ENCODE measurements around the gene EEFSEC. TPM values are rescaled to one million over a fixed set of nuclear protein-coding genes. Genes with fewer than 3 reads are reported as not detected.

EEFSEC gene
- polyA plus RNA-seq, 1 donor (not counting 4 experiments of a cell fraction or from before 2014, with no cell fraction given): 8.7 TPM

GRCh38 chr3:128424508-128425069 lies 271.3 kb downstream of the EEFSEC start:
- Histone ChIP-seq H3K4me2 (ENCODE audit: control insufficient read depth, extremely low read depth, insufficient read depth, low read depth, low read length) (no peak overlapping the region), H3K79me2 (ENCODE audit: control insufficient read depth, insufficient read depth, low read length) (no peaks in the 10 kb centered on the region), H4K20me1 (ENCODE audit: control insufficient read depth, extremely low read depth, insufficient read depth, low read length) (peaks cover 3% of the 10 kb centered on the region), H3K9me1 (ENCODE audit: control insufficient read depth, extremely low read depth, insufficient read depth, low read length) (no peaks in the 10 kb centered on the region), H3K4me1 (ENCODE audit: control insufficient read depth, extremely low read depth, insufficient read depth, low read length) (no peaks in the 10 kb centered on the region), H3K9me3 (ENCODE audit: control insufficient read depth, low read depth, low read length) (no peaks in the 10 kb centered on the region), H3K4me3 (ENCODE audit: control insufficient read depth in 2 of 3, extremely low read depth in 1 of 3, insufficient read depth in 2 of 3, low read depth in 1 of 3, low read length in 3 of 3) (no peak overlapping the region), H3K36me3 (ENCODE audit: control insufficient read depth in 2 of 2, extremely low read depth in 1 of 2, insufficient read depth in 2 of 2, low read length in 2 of 2) (no peaks in the 10 kb centered on the region), H2AFZ (ENCODE audit: control insufficient read depth, low read length) (no peak overlapping the region), H3K27me3 (ENCODE audit: control insufficient read depth, extremely low read depth, insufficient read depth, low read length) (peaks cover 6% of the 10 kb centered on the region), H3K27ac (ENCODE audit: control insufficient read depth, insufficient read depth, low read length) (no peak overlapping the region), H3K9ac (ENCODE audit: control insufficient read depth, extremely low read depth, insufficient read depth, low read length) (no peak overlapping the region)
- no peak for TF ChIP-seq EZH2 (IDR thresholded peaks at IDR 0.05; ENCODE audit: low read length)
- no peak for TF ChIP-seq CTCF (optimal IDR thresholded peaks at IDR 0.05 in 1 of 3, IDR thresholded peaks at IDR 0.05 in 1 of 3, conservative IDR thresholded peaks at IDR 0.05 in 1 of 3; ENCODE audit: extremely low read depth in 1 of 3, insufficient read depth in 2 of 3, low read length in 3 of 3)
- DNase-seq (ENCODE audit: low read depth, low spot score) (no peak), FAIRE-seq (no peak)
- dilution Hi-C loops (cut with MboI; ENCODE audit: extremely low pct_ligation_motif_present, low sequenced_read_pairs): no loop called here

GRCh38 chr3:128425142-128425845 lies 272.0 kb downstream of the EEFSEC start:
- Histone ChIP-seq H3K27ac (ENCODE audit: control insufficient read depth, insufficient read depth, low read length) (no peak overlapping the region), H3K27me3 (ENCODE audit: control insufficient read depth, extremely low read depth, insufficient read depth, low read length) (peaks cover 13% of the 10 kb centered on the region), H3K36me3 (ENCODE audit: control insufficient read depth in 2 of 2, extremely low read depth in 1 of 2, insufficient read depth in 2 of 2, low read length in 2 of 2) (no peaks in the 10 kb centered on the region), H3K79me2 (ENCODE audit: control insufficient read depth, insufficient read depth, low read length) (no peaks in the 10 kb centered on the region), H3K9me1 (ENCODE audit: control insufficient read depth, extremely low read depth, insufficient read depth, low read length) (no peaks in the 10 kb centered on the region), H3K4me2 (ENCODE audit: control insufficient read depth, extremely low read depth, insufficient read depth, low read depth, low read length) (no peak overlapping the region), H2AFZ (ENCODE audit: control insufficient read depth, low read length) (no peak overlapping the region), H3K4me3 (ENCODE audit: control insufficient read depth in 2 of 3, extremely low read depth in 1 of 3, insufficient read depth in 2 of 3, low read depth in 1 of 3, low read length in 3 of 3) (no peak overlapping the region), H3K9ac (ENCODE audit: control insufficient read depth, extremely low read depth, insufficient read depth, low read length) (no peak overlapping the region), H3K4me1 (ENCODE audit: control insufficient read depth, extremely low read depth, insufficient read depth, low read length) (no peaks in the 10 kb centered on the region), H3K9me3 (ENCODE audit: control insufficient read depth, low read depth, low read length) (no peaks in the 10 kb centered on the region), H4K20me1 (ENCODE audit: control insufficient read depth, extremely low read depth, insufficient read depth, low read length) (peaks cover 3% of the 10 kb centered on the region)
- dilution Hi-C loops (cut with MboI; ENCODE audit: extremely low pct_ligation_motif_present, low sequenced_read_pairs): no loop called here
- DNase-seq (ENCODE audit: low read depth, low spot score) (no peak), FAIRE-seq (no peak)
- no peak for TF ChIP-seq CTCF (optimal IDR thresholded peaks at IDR 0.05 in 1 of 3, IDR thresholded peaks at IDR 0.05 in 1 of 3, conservative IDR thresholded peaks at IDR 0.05 in 1 of 3; ENCODE audit: extremely low read depth in 1 of 3, insufficient read depth in 2 of 3, low read length in 3 of 3)
- no peak for TF ChIP-seq EZH2 (IDR thresholded peaks at IDR 0.05; ENCODE audit: low read length)
